Measurements from ENCODE around the gene TXNL1.

The TXNL1 gene

DNA sequence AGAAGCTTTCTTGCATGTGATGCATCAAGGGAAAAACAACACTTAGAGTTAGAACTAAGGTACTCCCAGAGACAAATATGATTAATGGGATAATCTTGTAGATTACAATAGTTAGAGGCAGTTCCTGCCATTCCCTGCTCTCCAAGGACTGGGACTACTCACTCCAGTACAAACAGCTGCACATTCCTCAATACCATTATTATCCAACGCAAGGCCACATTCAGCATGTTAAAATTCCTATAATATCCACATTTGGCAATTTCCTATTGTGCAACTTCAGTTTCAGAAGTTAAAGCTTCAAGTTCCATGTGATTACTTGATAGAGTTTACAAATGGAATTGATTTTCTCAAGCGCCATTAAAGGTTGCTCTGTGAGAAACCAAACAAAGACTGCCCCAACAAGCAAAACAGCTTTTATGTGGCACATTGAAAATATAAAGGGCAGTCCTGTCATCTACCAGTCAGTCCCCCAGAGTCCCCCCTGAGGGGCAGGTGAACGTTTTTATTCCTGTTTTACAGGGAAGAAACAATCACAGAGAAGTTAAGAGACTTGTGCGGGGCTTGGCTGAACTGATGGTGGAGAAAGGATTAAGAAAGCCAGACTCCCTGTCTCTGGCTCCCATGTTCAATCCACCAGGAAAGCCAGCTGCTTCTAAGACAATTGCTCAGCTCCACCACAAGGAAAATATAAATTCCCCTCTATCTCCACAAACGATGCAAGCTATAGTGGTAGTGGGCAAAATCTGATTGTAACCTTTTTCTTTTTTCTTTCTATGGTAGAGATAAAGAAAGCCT lies 72.6 kb downstream of the TXNL1 start:
- DNase-seq = no peak

- DNase-seq = no peak
These were observed 73.3 kb downstream of the TXNL1 start for GRCh38 chr18:56565046-56565445.

GRCh38 chr18:56563568-56563967 lies 74.8 kb downstream of the TXNL1 start:
- DNase-seq = no peak

DNA sequence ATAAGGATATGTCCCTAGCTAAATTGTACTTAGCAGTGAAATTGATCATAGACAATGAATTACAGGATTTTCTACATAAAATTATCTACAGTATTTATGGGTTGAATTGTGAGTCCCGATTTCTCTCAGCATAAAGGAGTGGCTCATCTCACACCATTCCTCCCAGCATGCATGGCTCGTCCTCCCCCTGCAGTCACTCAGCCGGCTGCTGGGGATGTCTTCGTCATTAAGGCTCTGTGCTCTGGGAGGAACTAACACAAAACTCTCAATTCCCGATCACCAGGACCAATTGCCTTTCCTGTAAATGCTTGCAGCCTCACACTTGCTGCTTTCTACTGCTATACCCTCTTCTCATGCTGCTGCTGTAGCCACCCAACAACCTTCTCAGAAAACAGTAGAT lies 75.9 kb downstream of the TXNL1 start:
- no peak for DNase-seq

- no peak for DNase-seq
These were observed 77.4 kb downstream of the TXNL1 start for GRCh38 chr18:56560992-56561391.

GRCh38 chr18:56559044-56559443 lies 79.3 kb downstream of the TXNL1 start:
- DNase-seq = no peak

- no peak for DNase-seq
These were observed 81.5 kb downstream of the TXNL1 start for GRCh38 chr18:56556907-56557306.

GRCh38 chr18:56550121-56550520 lies 88.3 kb downstream of the TXNL1 start:
- DNase-seq = no peak
